HG02885 (cell line): ENCODE measurements around the gene DOCK9.

Experiments
- ATAC-seq: cut with Tn5 transposase; IDR thresholded peaks from one replicate; pipeline ENCODE4 v1.9.1; 2021; ENCODE audit warnings: mild to moderate bottlenecking; ENCODE audit not compliant: unreplicated experiment, poor library complexity

The DOCK9 gene

GRCh38 chr13:98977568-98978265 is at the start of gene DOCK9:
Gene DOCK9, minus strand, starts transcription at chr13:98978064. Its CDS starts 155 bp downstream, at chr13:98977909.
- no peak for ATAC-seq

- no peak for ATAC-seq
Observed at GRCh38 chr13:99027260-99027659, 49.4 kb upstream of the DOCK9 start.

- ATAC-seq: no peak
Observed at GRCh38 chr13:99022941-99023340, 45.1 kb upstream of the DOCK9 start.

GRCh38 chr13:99018418-99019180 is 40.7 kb upstream of the DOCK9 start:
- ATAC-seq: no peak

- ATAC-seq: no peak
Observed at GRCh38 chr13:99015606-99016490, 38.0 kb upstream of the DOCK9 start.

GRCh38 chr13:99014522-99014921 is 36.7 kb upstream of the DOCK9 start:
- no peak for ATAC-seq

GRCh38 chr13:99013951-99014350 is 36.1 kb upstream of the DOCK9 start:
- ATAC-seq: no peak

GRCh38 chr13:99012539-99012938 is 34.7 kb upstream of the DOCK9 start:
- no peak for ATAC-seq

- ATAC-seq: no peak
Observed at GRCh38 chr13:99009987-99010551, 32.2 kb upstream of the DOCK9 start.

- no peak for ATAC-seq
Observed at GRCh38 chr13:99008577-99008976, 30.7 kb upstream of the DOCK9 start.

- no peak for ATAC-seq
Observed at GRCh38 chr13:99007414-99007986, 29.6 kb upstream of the DOCK9 start.

GRCh38 chr13:99005609-99006008 is 27.7 kb upstream of the DOCK9 start:
- no peak for ATAC-seq

- no peak for ATAC-seq
Observed at GRCh38 chr13:99004978-99005377, 27.1 kb upstream of the DOCK9 start.

- no peak for ATAC-seq
Observed at GRCh38 chr13:99003851-99004471, 26.1 kb upstream of the DOCK9 start.

GRCh38 chr13:99003186-99003585 is 25.3 kb upstream of the DOCK9 start:
- ATAC-seq: no peak

GRCh38 chr13:99002172-99002710 is 24.4 kb upstream of the DOCK9 start:
- ATAC-seq: no peak

GRCh38 chr13:99000137-99000536 is 22.3 kb upstream of the DOCK9 start:
- no peak for ATAC-seq

GRCh38 chr13:98999639-98999952 is 21.7 kb upstream of the DOCK9 start:
- ATAC-seq: no peak

- ATAC-seq: no peak
Observed at GRCh38 chr13:98998831-98999638, 21.2 kb upstream of the DOCK9 start.
